ENCODE results near the gene IGFBP5.

GRCh38 chr2:216643986-216644659 is 51.2 kb downstream of the IGFBP5 start:
- TF ChIP-seq POLR2A (IDR thresholded peaks at IDR 0.05; ENCODE audit: low read depth, low read length) (no peak), CTCF (IDR thresholded peaks at IDR 0.05; ENCODE audit: extremely low read depth in 1 of 2, insufficient read depth in 1 of 2, low read depth in 1 of 2, low read length in 2 of 2) (no peak)
